Pancreas (tissue), 10 donors: ENCODE measurements around the gene TTYH2. TPM values are rescaled to one million over a fixed set of nuclear protein-coding genes. Genes with fewer than 3 reads are reported as not detected.

ENCODE experiments used
- ATAC-seq, 4 donors: fragments of 200-7000 bp; cut with Tn5 transposase; one replicate each; pipeline versions ENCODE4 v1.8.0 to v1.9.1; 2020; ENCODE audit warnings: mild to moderate bottlenecking in 4 of 4, moderate library complexity in 4 of 4
- DNase-seq, 6 donors: peaks; one replicate each; pipeline ENCODE4 v3.0.0-alpha.2; 2020
- FAIRE-seq: peaks from 2 replicates; lab custom pipeline; 2012; peaks lifted over from hg19 to GRCh38; lab: Jason Lieb, UNC
- H3K27ac ChIP-seq, 4 donors: fragments of 200-600 bp; sonication (generic); 1 replicate in 3 of 4; 2 replicates in 1 of 4; pipeline versions ENCODE4 v1.5.0 to v1.8.0; 2020
- H3K27me3 ChIP-seq, 4 donors: fragments of 200-600 bp; one replicate each; pipeline ENCODE4 v1.8.0; 2021
- H3K36me3 ChIP-seq, 3 donors: fragments of 200-600 bp; sonication (generic) in 1 of 3; one replicate each; pipeline versions ENCODE4 v1.5.0 to v1.8.0; 2020 to 2021
- H3K4me1 ChIP-seq, 3 donors: fragments of 200-600 bp; one replicate each; pipeline ENCODE4 v1.8.0; 2021
- H3K4me3 ChIP-seq, 4 donors: fragments of 200-600 bp; sonication (generic) in 2 of 4; one replicate each; pipeline versions ENCODE4 v1.5.0 to v1.8.0; 2020 to 2021
- H3K9me3 ChIP-seq, 4 donors: fragments of 200-600 bp; one replicate each; pipeline ENCODE4 v1.8.0; 2021
- WGBS, 2 donors: extraction: QIAGEN DNeasy Blood & Tissue Kit; methylation state at CpG; one replicate each; pipeline ENCODE4 v1.1.7; 2013; 5-methylcytosine and 5-hydroxymethylcytosine counted together
- intact Hi-C, 3 donors: fragments of 100-400 bp; cut with DNase I; formaldehyde crosslinking; loops; one replicate each; pipeline versions ENCODE4 v1.11.1 to v1.14.2; 2022
- polyA plus RNA-seq, 2 donors: library from polyadenylated mRNA; stranded (reverse); fragments of 200-250 nt; gene quantifications; one replicate each; pipeline ENCODE4 v1.2.3, GENCODE V29; 2013
- total RNA-seq, 6 donors: library from RNA; stranded (reverse); fragmentation: NEBNext Ultra II Directional in 4 of 6; extraction: Animal tissue kit (Norgen Biotek cat#: 25700) in 4 of 6; gene quantifications; one replicate each; pipeline versions ENCODE4 v1.2.1 to v1.2.4, GENCODE V29; 2021 to 2023
- TF ChIP-seq, protein P1 (sequence below), 4 donors: fragments of 200-600 bp; sonication (generic) in 3 of 4; IDR thresholded peaks; one replicate each; pipeline versions ENCODE4 v1.5.0 to v1.8.0; 2021; ENCODE audit warnings: antibody characterized with exemption in 4 of 4
- donor health status: healthy with polysubstance abuse.
- donor health status: DM: no; HTN: no; CAD: no; lungs with moderate emphysema.
- donor health status: DM: no; HTN: no; CAD: no.
- donor health status: control.
- donor health status: control.
- donor health status: Bipolar disorder and iron deficiency.
- donor health status: DM: yes; HTN: yes; CAD: no.
- donor health status: DM: no; HTN: no; CAD: no.
- donor health status: DM: no; HTN: no; CAD: no.
- donor health status: DM: yes; HTN: yes; CAD: no.

TTYH2 gene
- total and polyA plus RNA-seq, 8 donors, result 3.0 to 13.8 (median 7.5) TPM

DNA sequence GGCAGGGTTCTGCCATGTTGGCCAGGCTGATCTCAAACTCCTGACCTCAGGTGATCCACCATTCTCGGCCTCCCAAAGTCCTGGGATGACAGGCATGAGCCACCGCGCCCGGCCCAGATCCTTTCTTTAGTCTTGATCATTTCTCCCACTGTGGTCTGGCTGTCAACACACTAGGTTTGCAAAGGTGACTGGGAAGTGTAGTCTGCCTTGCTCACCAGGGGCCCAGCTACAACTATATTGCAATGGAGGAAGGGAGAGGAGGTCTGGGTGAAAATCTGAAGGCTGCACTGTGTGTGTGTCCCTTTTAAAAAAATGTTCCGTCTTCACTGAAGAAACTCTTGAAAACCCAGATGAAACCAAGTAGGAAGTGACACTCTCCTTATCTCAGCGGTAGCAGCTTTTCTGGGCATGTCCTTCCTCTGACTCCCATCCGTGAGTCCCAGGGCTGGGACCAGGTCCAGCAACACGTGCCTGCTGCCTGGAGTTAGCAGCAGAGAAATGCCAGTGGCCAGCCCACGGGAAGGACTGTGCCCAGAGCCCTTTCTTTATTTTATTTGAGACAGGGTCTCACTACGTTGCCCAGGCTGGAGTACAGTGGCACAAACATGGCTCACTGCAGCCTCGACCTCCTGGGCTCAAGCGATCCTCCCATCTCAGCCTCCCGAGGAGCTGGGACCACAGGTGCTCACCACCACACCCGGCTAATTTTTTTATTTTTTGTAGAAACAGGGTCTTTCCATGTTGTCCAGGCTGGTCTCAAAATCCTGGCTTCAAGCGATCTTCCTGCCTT, 94.8 kb downstream of the TTYH2 start:
- no peaks in the 10 kb centered on the region for H3K27me3 ChIP-seq
- H3K4me1 ChIP-seq, result no peaks in the 10 kb centered on the region
- WGBS, 2 donors, result 62 to 68% methylated on average over 15 of the region's 15 CpGs
- DNase-seq, result no peak
- H3K4me3 ChIP-seq, result no peak overlapping the region
- no peak for ATAC-seq
- H3K36me3 ChIP-seq, result no peaks in the 10 kb centered on the region
- no peak overlapping the region for H3K27ac ChIP-seq
- intact Hi-C loops, result no loop called here
- FAIRE-seq, result no peak
- TF ChIP-seq, protein P1, sequence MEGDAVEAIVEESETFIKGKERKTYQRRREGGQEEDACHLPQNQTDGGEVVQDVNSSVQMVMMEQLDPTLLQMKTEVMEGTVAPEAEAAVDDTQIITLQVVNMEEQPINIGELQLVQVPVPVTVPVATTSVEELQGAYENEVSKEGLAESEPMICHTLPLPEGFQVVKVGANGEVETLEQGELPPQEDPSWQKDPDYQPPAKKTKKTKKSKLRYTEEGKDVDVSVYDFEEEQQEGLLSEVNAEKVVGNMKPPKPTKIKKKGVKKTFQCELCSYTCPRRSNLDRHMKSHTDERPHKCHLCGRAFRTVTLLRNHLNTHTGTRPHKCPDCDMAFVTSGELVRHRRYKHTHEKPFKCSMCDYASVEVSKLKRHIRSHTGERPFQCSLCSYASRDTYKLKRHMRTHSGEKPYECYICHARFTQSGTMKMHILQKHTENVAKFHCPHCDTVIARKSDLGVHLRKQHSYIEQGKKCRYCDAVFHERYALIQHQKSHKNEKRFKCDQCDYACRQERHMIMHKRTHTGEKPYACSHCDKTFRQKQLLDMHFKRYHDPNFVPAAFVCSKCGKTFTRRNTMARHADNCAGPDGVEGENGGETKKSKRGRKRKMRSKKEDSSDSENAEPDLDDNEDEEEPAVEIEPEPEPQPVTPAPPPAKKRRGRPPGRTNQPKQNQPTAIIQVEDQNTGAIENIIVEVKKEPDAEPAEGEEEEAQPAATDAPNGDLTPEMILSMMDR (IDR thresholded peaks at IDR 0.05), result no peak
- H3K9me3 ChIP-seq, result no peaks in the 10 kb centered on the region

DNA sequence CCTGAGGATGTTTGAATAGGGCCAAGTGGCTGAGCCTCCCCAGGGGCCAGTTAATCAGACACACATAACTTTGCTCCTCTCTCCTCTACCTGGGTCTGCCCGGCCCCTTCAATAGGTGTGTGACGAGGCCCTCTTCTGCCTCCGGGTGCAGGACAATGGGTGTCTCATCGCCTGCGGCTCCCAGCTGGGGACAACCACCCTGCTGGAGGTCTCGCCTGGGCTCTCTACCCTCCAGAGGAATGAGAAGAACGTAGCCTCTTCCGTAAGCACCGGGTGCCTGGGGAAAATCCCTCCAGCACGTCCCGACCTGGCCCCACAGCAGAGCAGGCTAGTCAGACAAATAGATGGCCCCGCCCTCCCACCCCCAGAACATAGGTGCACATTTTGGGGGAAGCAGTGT, 96.5 kb downstream of the TTYH2 start:
- Histone ChIP-seq H3K9me3 (no peaks in the 10 kb centered on the region), H3K4me3 (no peak overlapping the region), H3K4me1 (no peaks in the 10 kb centered on the region), H3K27me3 (no peaks in the 10 kb centered on the region), H3K36me3 (no peaks in the 10 kb centered on the region), H3K27ac (no peak overlapping the region)
- intact Hi-C loops, result loop anchor here in 1 of 3 donors (5.0 kb wide), 1 partner anchor 52 kb away; the partner anchor contains the start of gene BTBD17
- TF ChIP-seq, protein P1 (IDR thresholded peaks at IDR 0.05), result no peak
- WGBS, 2 donors, result 34 to 36% methylated on average over 12 of the region's 12 CpGs
- FAIRE-seq (no peak), ATAC-seq (no peak), DNase-seq (no peak)

Other genes starting within 250 kb of the TTYH2 start
- 100 to 1,000 TPM; 395 to 662 (median 492) TPM for gene RPL38, start 9.9 kb upstream of the TTYH2 start, total RNA-seq
- 1,000 to 10,000 TPM in 1 of 2 donors, 100 to 1,000 TPM in 1; 911 to 1,054 TPM for gene RPL38, start 9.9 kb upstream of the TTYH2 start, polyA plus RNA-seq
- not detected for gene DNAI2, start 60.7 kb downstream of the TTYH2 start, total RNA-seq
- under 1 TPM; 0.11 to 0.77 TPM for gene DNAI2, start 60.7 kb downstream of the TTYH2 start, polyA plus RNA-seq
- 1 to 10 TPM in 1 of 6 donors, under 1 TPM in 5; 0.22 to 1.0 (median 0.49) TPM for gene KIF19, start 112.7 kb downstream of the TTYH2 start, total RNA-seq
- gene KIF19, start 112.7 kb downstream of the TTYH2 start, polyA plus RNA-seq, result 10 to 100 TPM in 1 of 2 donors, 1 to 10 TPM in 1; 5.7 to 13.5 TPM
- gene BTBD17, start 148.3 kb downstream of the TTYH2 start, total RNA-seq, result under 1 TPM; 0.08 to 0.22 (median 0.15) TPM
- gene BTBD17, start 148.3 kb downstream of the TTYH2 start, polyA plus RNA-seq, result 1 to 10 TPM in 1 of 2 donors, under 1 TPM in 1; 0.19 to 1.7 TPM
- under 1 TPM; 0.22 to 0.86 (median 0.43) TPM for gene GPR142, start 153.9 kb downstream of the TTYH2 start, total RNA-seq
- 1 to 10 TPM in 1 of 2 donors, under 1 TPM in 1; 0.61 to 2.8 TPM for gene GPR142, start 153.9 kb downstream of the TTYH2 start, polyA plus RNA-seq
- 100 to 1,000 TPM in 1 of 6 donors, 10 to 100 TPM in 5; 38.2 to 106 (median 49.9) TPM for gene GPRC5C, start 218.5 kb downstream of the TTYH2 start, total RNA-seq
- 10 to 100 TPM; 40.4 to 68.0 TPM for gene GPRC5C, start 218.5 kb downstream of the TTYH2 start, polyA plus RNA-seq